Activated naive CD4-positive, alpha-beta T cell treated with anti-CD3 and anti-CD28 coated beads, Interleukin-2, amount 10 ng/mL, durations not matched to agents 5 hours and 36 hours (primary cell): ENCODE measurements around the gene DRICH1. TPM values are rescaled to one million over a fixed set of nuclear protein-coding genes. Genes with fewer than 3 reads are reported as not detected.

Experiments used
- total RNA-seq, 2 experiments: library from RNA; stranded (reverse); gene quantifications; one replicate each; pipeline ENCODE4 v1.2.3, GENCODE V29; 2021

Gene DRICH1
- 1 to 10 TPM in 1 of 2 experiments, under 1 TPM in 1; 0.88 to 1.0 TPM for total RNA-seq

GRCh38 chr22:23632178-23632577 is at the start of gene DRICH1:
DRICH1 (minus strand) TSS chr22:23632321; CDS start chr22:23632023, 298 bp downstream.

GRCh38 chr22:23579870-23580575 is 52.1 kb downstream of the DRICH1 start, which contains the start of gene IGLL1:
IGLL1 (minus strand) TSS chr22:23580290; CDS start chr22:23580190, 100 bp downstream.

Other genes with a start within 250 kb of the DRICH1 start
- gene IGLL1, start 52.0 kb downstream of the DRICH1 start, total RNA-seq: not detected
- 10 to 100 TPM; 23.7 to 25.7 TPM for gene RGL4, start 58.7 kb upstream of the DRICH1 start, total RNA-seq
- gene ZNF70, start 118.8 kb upstream of the DRICH1 start, total RNA-seq: 1 to 10 TPM; 2.0 to 2.2 TPM
- not detected for gene VPREB3, start 122.1 kb upstream of the DRICH1 start, total RNA-seq
- 1 to 10 TPM; 2.2 to 3.6 TPM for gene C22orf15, start 130.7 kb upstream of the DRICH1 start, total RNA-seq
- 10 to 100 TPM; 64.1 to 70.9 TPM for gene CHCHD10, start 135.7 kb upstream of the DRICH1 start, total RNA-seq
- gene MMP11, start 140.5 kb upstream of the DRICH1 start, total RNA-seq: 1 to 10 TPM; 1.0 to 1.2 TPM
- 10 to 100 TPM; 71.0 to 78.1 TPM for gene SMARCB1, start 154.6 kb upstream of the DRICH1 start, total RNA-seq
- gene DERL3, start 206.7 kb upstream of the DRICH1 start, total RNA-seq: 10 to 100 TPM; 10.2 to 12.0 TPM
- 10 to 100 TPM; 10.0 to 13.7 TPM for gene SLC2A11, start 225.6 kb upstream of the DRICH1 start, total RNA-seq